HepG2 (cell line): Measurements from ENCODE around the gene PANK3.

Source experiments
- DPF2 ChIP-seq: sonication (generic); formaldehyde crosslinking; IDR thresholded peaks from 2 replicates; pipeline ENCODE4 v1.4.0; 2020; ENCODE audit warnings: mild to moderate bottlenecking, low read depth, missing genetic modification reagents, borderline replicate concordance
- ESRRA ChIP-seq: sonication (generic); formaldehyde crosslinking; IDR thresholded peaks from 2 replicates; pipeline ENCODE4 v1.5.1; 2020; ENCODE audit warnings: mild to moderate bottlenecking, low read depth, missing genetic modification reagents
- FOXA1 ChIP-seq, 2 experiments: fragments of 450-650 bp in 1 of 2; sonication (generic) in 1 of 2; formaldehyde crosslinking in 1 of 2; IDR thresholded peaks; 2 replicates each; pipeline versions ENCODE4 v1.4.0 to v1.6.1; 2016 to 2020; ENCODE audit warnings: missing genetic modification reagents in 1 of 2
- PRDM15 ChIP-seq: sonication (generic); formaldehyde crosslinking; IDR thresholded peaks from 2 replicates; pipeline ENCODE4 v1.4.0; 2020; ENCODE audit warnings: missing genetic modification reagents
- TAF1 ChIP-seq: sonication (generic); formaldehyde crosslinking; IDR thresholded peaks from 2 replicates; pipeline ENCODE4 v1.4.0; 2020; ENCODE audit warnings: missing genetic modification reagents
- TP53 ChIP-seq: sonication (generic); formaldehyde crosslinking; conservative IDR thresholded peaks from 2 replicates; pipeline ENCODE4 v1.4.0; 2020; ENCODE audit warnings: missing genetic modification reagents
- YY1 ChIP-seq: IDR thresholded peaks from 2 replicates; pipeline ENCODE4 v1.6.1; 2011; ENCODE audit warnings: low read length, low read depth, moderate library complexity, mild to moderate bottlenecking; ENCODE audit not compliant: insufficient read depth, insufficient replicate concordance
- ZNF768 ChIP-seq: sonication (generic); formaldehyde crosslinking; IDR thresholded peaks from 2 replicates; pipeline ENCODE4 v1.4.0; 2020; ENCODE audit warnings: missing genetic modification reagents
- TF ChIP-seq, protein P1 (sequence below): sonication (generic); formaldehyde crosslinking; IDR thresholded peaks from 2 replicates; pipeline ENCODE4 v1.4.0; 2020; ENCODE audit warnings: missing genetic modification reagents

DNA sequence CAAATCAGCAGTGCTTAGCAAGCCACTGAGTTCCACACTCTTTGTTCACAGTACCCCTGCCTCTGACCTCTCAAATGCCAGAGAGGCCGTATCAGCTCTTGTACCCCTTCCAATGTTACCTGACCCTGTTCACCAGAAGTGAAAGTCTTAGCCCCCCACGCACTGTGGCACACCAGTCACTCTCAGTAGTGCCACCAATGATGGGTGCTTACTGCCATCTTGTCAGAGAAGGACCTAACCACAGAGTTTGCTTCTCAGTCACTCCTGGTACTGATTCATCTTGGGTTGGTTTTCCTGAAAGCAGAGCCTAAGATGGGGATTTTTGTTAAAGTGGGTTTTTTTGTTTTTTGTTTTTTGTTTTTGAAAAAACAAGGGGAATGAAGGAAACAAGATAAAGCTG lies 28.8 kb upstream of the PANK3 start:
- no peak for TF ChIP-seq DPF2 (CRISPR knock-in tag)
- no peak for TF ChIP-seq PRDM15 (CRISPR knock-in tag)
- no peak for TF ChIP-seq TAF1 (CRISPR knock-in tag)
- no peak for TF ChIP-seq FOXA1 (IDR thresholded peaks at IDR 0.05)
- TF ChIP-seq FOXA1 (CRISPR knock-in tag; IDR thresholded peaks at IDR 0.05), result no peak
- TF ChIP-seq, protein P1, sequence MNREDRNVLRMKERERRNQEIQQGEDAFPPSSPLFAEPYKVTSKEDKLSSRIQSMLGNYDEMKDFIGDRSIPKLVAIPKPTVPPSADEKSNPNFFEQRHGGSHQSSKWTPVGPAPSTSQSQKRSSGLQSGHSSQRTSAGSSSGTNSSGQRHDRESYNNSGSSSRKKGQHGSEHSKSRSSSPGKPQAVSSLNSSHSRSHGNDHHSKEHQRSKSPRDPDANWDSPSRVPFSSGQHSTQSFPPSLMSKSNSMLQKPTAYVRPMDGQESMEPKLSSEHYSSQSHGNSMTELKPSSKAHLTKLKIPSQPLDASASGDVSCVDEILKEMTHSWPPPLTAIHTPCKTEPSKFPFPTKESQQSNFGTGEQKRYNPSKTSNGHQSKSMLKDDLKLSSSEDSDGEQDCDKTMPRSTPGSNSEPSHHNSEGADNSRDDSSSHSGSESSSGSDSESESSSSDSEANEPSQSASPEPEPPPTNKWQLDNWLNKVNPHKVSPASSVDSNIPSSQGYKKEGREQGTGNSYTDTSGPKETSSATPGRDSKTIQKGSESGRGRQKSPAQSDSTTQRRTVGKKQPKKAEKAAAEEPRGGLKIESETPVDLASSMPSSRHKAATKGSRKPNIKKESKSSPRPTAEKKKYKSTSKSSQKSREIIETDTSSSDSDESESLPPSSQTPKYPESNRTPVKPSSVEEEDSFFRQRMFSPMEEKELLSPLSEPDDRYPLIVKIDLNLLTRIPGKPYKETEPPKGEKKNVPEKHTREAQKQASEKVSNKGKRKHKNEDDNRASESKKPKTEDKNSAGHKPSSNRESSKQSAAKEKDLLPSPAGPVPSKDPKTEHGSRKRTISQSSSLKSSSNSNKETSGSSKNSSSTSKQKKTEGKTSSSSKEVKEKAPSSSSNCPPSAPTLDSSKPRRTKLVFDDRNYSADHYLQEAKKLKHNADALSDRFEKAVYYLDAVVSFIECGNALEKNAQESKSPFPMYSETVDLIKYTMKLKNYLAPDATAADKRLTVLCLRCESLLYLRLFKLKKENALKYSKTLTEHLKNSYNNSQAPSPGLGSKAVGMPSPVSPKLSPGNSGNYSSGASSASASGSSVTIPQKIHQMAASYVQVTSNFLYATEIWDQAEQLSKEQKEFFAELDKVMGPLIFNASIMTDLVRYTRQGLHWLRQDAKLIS (CRISPR knock-in tag), result no peak
- TF ChIP-seq TP53 (CRISPR knock-in tag), result no peak
- TF ChIP-seq YY1, result no peak
- no peak for TF ChIP-seq ESRRA (CRISPR knock-in tag)
- no peak for TF ChIP-seq ZNF768 (CRISPR knock-in tag)
